Hepatocyte (in vitro differentiated cells): ENCODE data around the gene SLC14A1.

ENCODE experiments used
- CTCF ChIP-seq: fragments of 200-600 bp; sonication (generic); IDR thresholded peaks from 2 replicates; pipeline ENCODE4 v1.5.1; 2016; ENCODE audit warnings: antibody characterized with exemption, mild to moderate bottlenecking; ENCODE audit not compliant: poor library complexity
- EZH2 ChIP-seq: fragments of 200-600 bp; sonication (generic); IDR thresholded peaks from 2 replicates; pipeline ENCODE4 v1.6.1; 2016; ENCODE audit warnings: antibody characterized with exemption, mild to moderate bottlenecking, borderline replicate concordance

DNA sequence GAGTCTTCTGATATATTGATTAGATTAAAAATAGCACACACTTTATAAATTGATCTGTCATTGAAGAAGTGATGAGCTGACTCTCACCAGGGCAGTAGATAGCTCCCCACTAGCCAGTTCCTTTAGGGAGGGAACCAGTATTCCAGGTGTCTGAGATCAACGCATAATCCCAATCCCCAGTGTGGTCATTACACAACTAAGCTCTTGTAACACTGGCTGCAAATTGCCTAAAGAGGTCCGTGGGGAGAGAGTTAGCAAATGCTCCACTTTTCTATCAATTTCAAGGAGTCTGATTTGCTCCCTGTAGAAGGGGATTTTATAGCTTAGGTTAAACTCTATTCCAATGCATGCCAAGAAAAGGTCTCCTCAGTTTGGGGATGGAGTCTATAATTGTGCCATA is 7.7 kb downstream of the SLC14A1 start:
- TF ChIP-seq CTCF (no peak), EZH2 (no peak)
